ENCODE data around the gene PRKG1.
"Not testable (repeated sequence)": the region's sequence is repeated elsewhere in the genome, so short reads cannot be mapped to it uniquely, and the experiment has no call there.

The PRKG1 gene

DNA sequence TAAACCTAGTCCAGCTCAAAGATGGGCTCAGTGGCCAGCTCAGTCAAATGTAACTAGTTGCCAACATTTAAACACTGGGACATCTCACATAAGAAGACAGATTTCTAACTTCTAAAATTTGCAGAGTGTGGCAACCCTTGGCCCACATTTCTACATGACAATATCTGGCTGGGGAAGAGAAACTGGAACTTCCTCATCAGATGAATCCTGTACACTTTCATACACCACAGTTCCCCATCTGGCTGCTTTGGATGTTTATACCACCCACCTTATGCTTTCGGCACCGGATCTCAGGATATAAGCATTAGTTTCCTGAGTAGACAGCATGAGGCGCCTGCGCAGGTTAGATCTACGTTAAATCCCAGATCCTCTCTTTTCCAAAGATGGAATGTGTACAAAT lies 199.3 kb downstream of the PRKG1 start:
- Histone ChIP-seq H3K4me1 (ENCODE audit: low read length) (peaks cover 8% of the 10 kb centered on the region), H3K36me3 (replicated peaks; ENCODE audit: low read depth, low read length) (no peaks in the 10 kb centered on the region), H3K27ac (ENCODE audit: low read length) (no peak overlapping the region), H4K20me1 (ENCODE audit: insufficient read depth, low read length) (no peaks in the 10 kb centered on the region), H2AFZ (ENCODE audit: low read depth, low read length) (no peak overlapping the region), H3K4me2 (ENCODE audit: low read length) (no peak overlapping the region), H3K27me3 (ENCODE audit: low read depth, low read length) (no peaks in the 10 kb centered on the region), H3K9me3 (ENCODE audit: insufficient read depth, low read length) (no peaks in the 10 kb centered on the region), H3K9ac (ENCODE audit: low read length) (no peak overlapping the region), H3K79me2 (ENCODE audit: low read length) (no peaks in the 10 kb centered on the region), H3K4me3 (ENCODE audit: low read length) (no peak overlapping the region)
- TF ChIP-seq, protein P1, sequence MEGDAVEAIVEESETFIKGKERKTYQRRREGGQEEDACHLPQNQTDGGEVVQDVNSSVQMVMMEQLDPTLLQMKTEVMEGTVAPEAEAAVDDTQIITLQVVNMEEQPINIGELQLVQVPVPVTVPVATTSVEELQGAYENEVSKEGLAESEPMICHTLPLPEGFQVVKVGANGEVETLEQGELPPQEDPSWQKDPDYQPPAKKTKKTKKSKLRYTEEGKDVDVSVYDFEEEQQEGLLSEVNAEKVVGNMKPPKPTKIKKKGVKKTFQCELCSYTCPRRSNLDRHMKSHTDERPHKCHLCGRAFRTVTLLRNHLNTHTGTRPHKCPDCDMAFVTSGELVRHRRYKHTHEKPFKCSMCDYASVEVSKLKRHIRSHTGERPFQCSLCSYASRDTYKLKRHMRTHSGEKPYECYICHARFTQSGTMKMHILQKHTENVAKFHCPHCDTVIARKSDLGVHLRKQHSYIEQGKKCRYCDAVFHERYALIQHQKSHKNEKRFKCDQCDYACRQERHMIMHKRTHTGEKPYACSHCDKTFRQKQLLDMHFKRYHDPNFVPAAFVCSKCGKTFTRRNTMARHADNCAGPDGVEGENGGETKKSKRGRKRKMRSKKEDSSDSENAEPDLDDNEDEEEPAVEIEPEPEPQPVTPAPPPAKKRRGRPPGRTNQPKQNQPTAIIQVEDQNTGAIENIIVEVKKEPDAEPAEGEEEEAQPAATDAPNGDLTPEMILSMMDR (IDR thresholded peaks at IDR 0.05; ENCODE audit: low read depth, low read length) = no peak
- TF ChIP-seq EZH2phosphoT487 (IDR thresholded peaks at IDR 0.05; ENCODE audit: low read depth) = no peak

DNA sequence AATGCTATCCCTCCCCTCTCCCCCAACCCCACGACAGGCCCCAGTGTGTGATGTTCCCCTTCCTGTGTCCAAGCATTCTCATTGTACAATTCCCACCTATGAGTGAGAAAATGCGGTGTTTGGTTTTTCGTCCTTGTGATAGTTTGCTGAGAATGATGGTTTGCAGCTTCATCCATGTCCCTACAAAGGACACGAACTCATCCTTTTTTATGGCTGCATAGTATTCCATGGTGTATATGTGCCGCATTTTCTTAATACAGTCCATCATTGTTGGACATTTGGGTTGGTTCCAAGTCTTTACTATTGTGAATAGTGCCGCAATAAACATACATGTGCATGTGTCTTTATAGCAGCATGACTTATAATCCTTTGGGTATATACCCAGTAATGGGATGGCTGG lies 201.8 kb downstream of the PRKG1 start:
- not testable (repeated sequence) for H3K9ac ChIP-seq (ENCODE audit: low read length); H3K4me2 ChIP-seq (ENCODE audit: low read length); H3K4me1 ChIP-seq (ENCODE audit: low read length); H2AFZ ChIP-seq (ENCODE audit: low read depth, low read length); H3K27me3 ChIP-seq (ENCODE audit: low read depth, low read length); H4K20me1 ChIP-seq (ENCODE audit: insufficient read depth, low read length); H3K4me3 ChIP-seq (ENCODE audit: low read length); H3K9me3 ChIP-seq (ENCODE audit: insufficient read depth, low read length); H3K36me3 ChIP-seq (replicated peaks; ENCODE audit: low read depth, low read length); H3K27ac ChIP-seq (ENCODE audit: low read length); H3K79me2 ChIP-seq (ENCODE audit: low read length)

DNA sequence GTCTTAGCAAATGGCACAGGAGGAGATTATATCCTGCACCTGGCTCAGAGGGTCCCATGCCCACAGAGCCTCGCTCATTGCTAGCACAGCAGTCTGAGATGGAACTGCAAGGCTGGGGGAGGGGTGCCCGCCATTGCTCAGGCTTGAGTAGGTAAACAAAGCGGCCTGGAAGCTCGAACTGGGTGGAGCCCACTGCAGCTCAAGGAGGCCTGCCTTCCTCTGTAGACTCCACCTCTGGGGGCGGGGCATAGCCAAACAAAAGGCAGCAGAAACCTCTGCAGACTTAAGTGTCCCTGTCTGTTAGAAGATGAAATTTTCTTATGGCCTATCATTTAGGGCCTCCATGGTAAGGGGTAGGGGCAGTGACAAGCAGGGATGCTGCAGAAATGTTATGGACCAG lies 207.1 kb downstream of the PRKG1 start:
- H3K79me2 ChIP-seq (ENCODE audit: low read length); H3K4me2 ChIP-seq (ENCODE audit: low read length); H3K4me3 ChIP-seq (ENCODE audit: low read length); H3K27me3 ChIP-seq (ENCODE audit: low read depth, low read length); H4K20me1 ChIP-seq (ENCODE audit: insufficient read depth, low read length); H3K27ac ChIP-seq (ENCODE audit: low read length); H3K9ac ChIP-seq (ENCODE audit: low read length); H3K4me1 ChIP-seq (ENCODE audit: low read length); H2AFZ ChIP-seq (ENCODE audit: low read depth, low read length); H3K9me3 ChIP-seq (ENCODE audit: insufficient read depth, low read length); H3K36me3 ChIP-seq (replicated peaks; ENCODE audit: low read depth, low read length): not testable (repeated sequence)

DNA sequence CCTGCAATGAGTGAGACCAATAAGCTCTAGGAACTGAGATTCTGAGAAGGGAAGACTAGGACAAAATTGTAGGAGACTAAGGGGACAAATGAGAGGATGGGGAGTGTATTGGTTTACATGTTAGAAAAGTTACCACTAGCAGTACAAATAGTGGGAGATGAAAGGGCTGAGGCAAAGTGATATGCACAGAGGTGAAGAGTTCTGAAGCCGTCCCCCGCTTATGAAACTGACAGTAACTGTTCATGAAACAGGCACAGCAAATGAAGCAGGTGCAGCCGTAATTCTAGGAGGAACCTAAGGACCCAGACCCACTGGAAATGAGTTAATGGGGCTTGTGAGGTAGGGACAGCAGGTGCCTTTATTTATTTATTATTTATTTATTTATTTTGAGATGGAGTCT lies 211.3 kb downstream of the PRKG1 start:
- Histone ChIP-seq H3K36me3 (replicated peaks; ENCODE audit: low read depth, low read length) (no peaks in the 10 kb centered on the region), H3K27me3 (ENCODE audit: low read depth, low read length) (no peaks in the 10 kb centered on the region), H3K27ac (ENCODE audit: low read length) (no peak overlapping the region), H2AFZ (ENCODE audit: low read depth, low read length) (no peak overlapping the region), H3K4me3 (ENCODE audit: low read length) (no peak overlapping the region), H3K4me1 (ENCODE audit: low read length) (no peaks in the 10 kb centered on the region), H3K9ac (ENCODE audit: low read length) (no peak overlapping the region), H4K20me1 (ENCODE audit: insufficient read depth, low read length) (no peaks in the 10 kb centered on the region), H3K79me2 (ENCODE audit: low read length) (no peaks in the 10 kb centered on the region), H3K4me2 (ENCODE audit: low read length) (no peak overlapping the region), H3K9me3 (ENCODE audit: insufficient read depth, low read length) (no peaks in the 10 kb centered on the region)
- no peak for TF ChIP-seq EZH2phosphoT487 (IDR thresholded peaks at IDR 0.05; ENCODE audit: low read depth)
- TF ChIP-seq, protein P1 (IDR thresholded peaks at IDR 0.05; ENCODE audit: low read depth, low read length) = no peak

DNA sequence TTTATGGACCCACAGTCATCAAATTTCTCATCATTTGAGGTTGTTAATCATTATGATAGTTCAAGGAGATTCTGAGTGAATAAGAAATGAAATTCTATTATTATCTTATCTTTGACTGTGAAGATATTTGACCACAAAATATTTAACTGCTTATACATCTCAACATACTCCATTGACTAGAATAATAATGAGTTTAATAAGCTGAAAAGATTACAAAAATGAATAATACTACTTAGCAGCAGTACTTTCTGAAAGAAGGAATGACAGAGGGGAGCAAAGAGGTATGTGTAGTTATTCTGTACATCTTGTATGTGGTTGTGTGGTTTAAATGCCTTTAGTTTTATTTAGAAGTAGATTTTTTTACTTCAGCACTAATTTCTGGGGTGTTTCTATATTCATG lies 214.2 kb downstream of the PRKG1 start:
- no peak for TF ChIP-seq EZH2phosphoT487 (IDR thresholded peaks at IDR 0.05; ENCODE audit: low read depth)
- TF ChIP-seq, protein P1 (IDR thresholded peaks at IDR 0.05; ENCODE audit: low read depth, low read length) = no peak
- H3K27me3 ChIP-seq (ENCODE audit: low read depth, low read length) = no peaks in the 10 kb centered on the region
- H3K27ac ChIP-seq (ENCODE audit: low read length) = no peak overlapping the region
- H3K9ac ChIP-seq (ENCODE audit: low read length) = no peak overlapping the region
- no peaks in the 10 kb centered on the region for H3K79me2 ChIP-seq (ENCODE audit: low read length)
- no peak overlapping the region for H3K4me3 ChIP-seq (ENCODE audit: low read length)
- H3K36me3 ChIP-seq (replicated peaks; ENCODE audit: low read depth, low read length) = no peaks in the 10 kb centered on the region
- no peak overlapping the region for H3K4me2 ChIP-seq (ENCODE audit: low read length)
- H3K9me3 ChIP-seq (ENCODE audit: insufficient read depth, low read length) = no peaks in the 10 kb centered on the region
- no peaks in the 10 kb centered on the region for H3K4me1 ChIP-seq (ENCODE audit: low read length)
- H4K20me1 ChIP-seq (ENCODE audit: insufficient read depth, low read length) = no peaks in the 10 kb centered on the region
- no peak overlapping the region for H2AFZ ChIP-seq (ENCODE audit: low read depth, low read length)

Data from OCI-LY3 (cell line).